ENCODE measurements around the gene EMILIN2. TPM values are rescaled to one million over a fixed set of nuclear protein-coding genes. Genes with fewer than 3 reads are reported as not detected.

The EMILIN2 gene
- total and polyA plus RNA-seq, 2 of the 8 experiments (the other 6 are each of a cell fraction or from before 2014, with no cell fraction given): 6.0 to 7.5 TPM

- Histone ChIP-seq H4K20me1 (replicated peaks in 1 of 2; ENCODE audit: control insufficient read depth in 1 of 2, insufficient read depth in 2 of 2, low read length in 2 of 2) (no peaks in the 10 kb centered on the region), H3K4me1 (replicated peaks in 1 of 4; ENCODE audit: control insufficient read depth in 3 of 4, insufficient read depth in 4 of 4, low read length in 3 of 4) (no peaks in the 10 kb centered on the region), H2BK12ac (ENCODE audit: low read depth, low read length) (no peak overlapping the region), H2BK15ac (ENCODE audit: low read length) (no peak overlapping the region), H2BK20ac (ENCODE audit: low read length) (no peak overlapping the region), H3K23me2 (ENCODE audit: low read depth, low read length) (no peaks in the 10 kb centered on the region), H2BK5ac (ENCODE audit: low read depth, low read length) (no peak overlapping the region), H3K27me3 (replicated peaks in 1 of 4; ENCODE audit: control insufficient read depth in 3 of 4, extremely low read depth in 1 of 4, insufficient read depth in 3 of 4, low read length in 3 of 4) (no peaks in the 10 kb centered on the region), H3K23ac (ENCODE audit: insufficient read length) (no peak overlapping the region), H3K4me2 (ENCODE audit: insufficient read depth in 1 of 2, low read depth in 2 of 2, low read length in 2 of 2) (no peak overlapping the region), H3K27ac (ENCODE audit: low read depth, low read length) (no peak overlapping the region), H3K14ac (ENCODE audit: insufficient read length) (no peak overlapping the region), H3K18ac (ENCODE audit: extremely low read depth, low read length) (no peak overlapping the region), H3K9ac (replicated peaks in 1 of 4; ENCODE audit: extremely low read depth in 1 of 4, low read depth in 3 of 4, low read length in 3 of 4) (peak overlapping the region in 1 of 4 experiments; percentile 37; a peak in 1 of 7 replicates), H2AK5ac (ENCODE audit: low read depth, low read length) (no peak overlapping the region), H2AFZ (ENCODE audit: low read length) (no peak overlapping the region), H4K8ac (ENCODE audit: extremely low read depth, insufficient read depth, low read length) (no peak overlapping the region), H3K9me3 (ENCODE audit: insufficient read depth in 2 of 2, low read depth in 1 of 2, low read length in 1 of 2) (no peaks in the 10 kb centered on the region), H3K36me3 (ENCODE audit: control insufficient read depth in 2 of 4, insufficient read depth in 4 of 4, low read length in 3 of 4) (peaks cover 0 to 15% (median 4%) of the 10 kb centered on the region in 4 experiments; a peak in 4 of 8 replicates), H4K91ac (replicated peaks; ENCODE audit: insufficient read length, low read length) (no peak overlapping the region), H3K4ac (replicated peaks; ENCODE audit: insufficient read length, low read depth, low read length) (no peak overlapping the region), H3K79me1 (ENCODE audit: low read depth, low read length) (no peaks in the 10 kb centered on the region), H3K79me2 (ENCODE audit: control insufficient read depth in 1 of 2, insufficient read depth in 2 of 2, low read length in 2 of 2) (no peaks in the 10 kb centered on the region), H2BK120ac (replicated peaks; ENCODE audit: low read depth, low read length) (no peak overlapping the region), H3K4me3 (ENCODE audit: extremely low read depth in 1 of 4, insufficient read depth in 2 of 4, low read depth in 3 of 4, low read length in 4 of 4) (no peak overlapping the region), H4K5ac (ENCODE audit: insufficient read length, low read depth, low read length) (no peak overlapping the region), H3K56ac (replicated peaks; ENCODE audit: insufficient read length, low read depth, low read length) (no peak overlapping the region)
- ChIA-PET CTCF (ENCODE audit: partially characterized antibody) (interaction anchor here (0.6 to 2.4 kb wide), 32 partner anchors 9 to 885 kb away, joined by 3 to 12 read pairs (median 4); partner anchors contain the start of gene MYOM1), POLR2A (ENCODE audit: partially characterized antibody) (interaction anchor here (0.7 kb wide), 1 partner anchor 65 kb away, joined by 3 read pairs; the partner anchor contains the start of gene LPIN2)
- DNase-seq (ENCODE audit: low read depth in 1 of 2, low spot score in 2 of 2) (no peak), FAIRE-seq (peak; percentile 7)
- 66% methylated on average over 3 of the region's 3 CpGs; no CpG with 5 or more reads in 1 of the 2 experiments for WGBS, 2 experiments (ENCODE audit: extremely low coverage in 1 of 2, insufficient coverage in 1 of 2, insufficient read length in 1 of 2, insufficient replicate concordance in 2 of 2, low coverage in 1 of 2, low lambda C conversion rate in 2 of 2, missing lambda C conversion rate in 1 of 2)
These were observed 101.2 kb downstream of the EMILIN2 start for GRCh38 chr18:2948038-2948437.
